Hematopoietic multipotent progenitor cell treated with erythropoietin and hydrocortisone succinate and interleukin-3 and kit ligand, for 6 days (in vitro differentiated cells): Measurements from ENCODE around the gene PEPD.

Experiments
- DNase-seq: peaks from one replicate; pipeline ENCODE4 v3.0.0-alpha.2; 2015

The PEPD gene

GRCh38 chr19:33346665-33347064, 174.9 kb downstream of the PEPD start:
- no peak for DNase-seq

- DNase-seq: no peak
Measured at GRCh38 chr19:33345163-33345562, 176.4 kb downstream of the PEPD start.

- no peak for DNase-seq
Measured at GRCh38 chr19:33344573-33344925, 177.0 kb downstream of the PEPD start.

- DNase-seq: no peak
Measured at GRCh38 chr19:33343859-33344572, 177.6 kb downstream of the PEPD start.

GRCh38 chr19:33343301-33343700, 178.3 kb downstream of the PEPD start:
- DNase-seq: no peak

GRCh38 chr19:33340991-33341390, 180.6 kb downstream of the PEPD start:
- DNase-seq: no peak

- no peak for DNase-seq
Measured at GRCh38 chr19:33339016-33339984, 182.3 kb downstream of the PEPD start.
